Skeletal muscle cell (primary cell): Measurements from ENCODE around the gene CCDC50.

Experiments
- DNase-seq: peaks from one replicate; pipeline ENCODE4 v3.0.0-alpha.2; 2010; ENCODE audit warnings: low read depth
- H3K4me3 ChIP-seq: 2 replicates; pipeline ENCODE4 v1.5.1; 2011; ENCODE audit warnings: low read depth, mild to moderate bottlenecking, control low read depth, low read length, moderate library complexity

CCDC50 gene

GRCh38 chr3:191328962-191329653 is at the start of gene CCDC50:
CCDC50 (plus strand) TSS chr3:191329394; CDS start chr3:191329675, 281 bp downstream.
- peak within 1 kb of the TSS; percentile 88 for H3K4me3 ChIP-seq
- DNase-seq, result peak; percentile 40

- DNase-seq, result no peak
- H3K4me3 ChIP-seq, result no peak overlapping the region
Observed at GRCh38 chr3:191280111-191280510, 49.1 kb upstream of the CCDC50 start.

GRCh38 chr3:191280882-191281281 is 48.3 kb upstream of the CCDC50 start:
- no peak overlapping the region for H3K4me3 ChIP-seq
- DNase-seq, result no peak

GRCh38 chr3:191282251-191283185 is 46.7 kb upstream of the CCDC50 start:
- peak; percentile 55 for DNase-seq
- H3K4me3 ChIP-seq, result no peak overlapping the region

- H3K4me3 ChIP-seq, result no peak overlapping the region
- no peak for DNase-seq
Observed at GRCh38 chr3:191283400-191283799, 45.8 kb upstream of the CCDC50 start.

- DNase-seq, result no peak
- no peak overlapping the region for H3K4me3 ChIP-seq
Observed at GRCh38 chr3:191290311-191291025, 38.7 kb upstream of the CCDC50 start.

GRCh38 chr3:191292243-191293015 is 36.8 kb upstream of the CCDC50 start:
- H3K4me3 ChIP-seq, result no peak overlapping the region
- no peak for DNase-seq

- no peak overlapping the region for H3K4me3 ChIP-seq
- DNase-seq, result no peak
Observed at GRCh38 chr3:191294291-191294690, 34.9 kb upstream of the CCDC50 start.

GRCh38 chr3:191296041-191296541 is 33.1 kb upstream of the CCDC50 start:
- no peak for DNase-seq
- H3K4me3 ChIP-seq, result no peak overlapping the region

GRCh38 chr3:191298846-191299245 is 30.3 kb upstream of the CCDC50 start:
- no peak overlapping the region for H3K4me3 ChIP-seq
- DNase-seq, result no peak

GRCh38 chr3:191300422-191300821 is 28.8 kb upstream of the CCDC50 start:
- no peak for DNase-seq
- no peak overlapping the region for H3K4me3 ChIP-seq

GRCh38 chr3:191301017-191301416 is 28.2 kb upstream of the CCDC50 start:
- no peak overlapping the region for H3K4me3 ChIP-seq
- DNase-seq, result no peak

GRCh38 chr3:191301782-191302411 is 27.3 kb upstream of the CCDC50 start:
- DNase-seq, result no peak

GRCh38 chr3:191302451-191302850 is 26.7 kb upstream of the CCDC50 start:
- no peak overlapping the region for H3K4me3 ChIP-seq
- no peak for DNase-seq

More at GRCh38 chr3:191301782-191302411, 27.3 kb upstream of the CCDC50 start:
- H3K4me3 ChIP-seq, result no peak overlapping the region

GRCh38 chr3:191303596-191303995 is 25.6 kb upstream of the CCDC50 start:
- H3K4me3 ChIP-seq, result no peak overlapping the region
- DNase-seq, result no peak

- DNase-seq, result no peak
- no peak overlapping the region for H3K4me3 ChIP-seq
Observed at GRCh38 chr3:191306428-191306827, 22.8 kb upstream of the CCDC50 start.

GRCh38 chr3:191307341-191307740 is 21.9 kb upstream of the CCDC50 start:
- no peak overlapping the region for H3K4me3 ChIP-seq
- DNase-seq, result no peak

- DNase-seq, result no peak
- no peak overlapping the region for H3K4me3 ChIP-seq
Observed at GRCh38 chr3:191313296-191313695, 15.9 kb upstream of the CCDC50 start.
